ENCODE measurements around the gene ANKRD34C.

The ANKRD34C gene

DNA sequence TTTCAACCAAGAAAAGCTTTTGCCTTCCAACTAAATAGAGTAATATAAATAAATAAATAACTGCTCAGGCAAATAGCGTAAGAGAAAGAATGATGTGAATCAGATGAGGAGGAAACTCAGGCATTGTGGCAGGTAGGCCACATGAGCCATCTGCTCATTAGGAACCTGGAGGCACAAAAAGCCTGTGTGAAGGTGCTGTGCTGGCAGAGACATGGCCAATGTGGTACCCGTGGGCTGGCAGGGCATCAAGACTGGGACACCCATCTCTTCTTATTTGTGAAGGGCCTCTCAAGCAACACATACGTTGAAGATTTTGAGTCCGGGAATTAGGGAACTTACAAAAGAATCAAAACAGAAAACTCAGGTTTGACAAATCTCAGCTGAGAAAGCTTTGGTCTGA lies 9.5 kb downstream of the ANKRD34C start:
- TF ChIP-seq, protein P1, sequence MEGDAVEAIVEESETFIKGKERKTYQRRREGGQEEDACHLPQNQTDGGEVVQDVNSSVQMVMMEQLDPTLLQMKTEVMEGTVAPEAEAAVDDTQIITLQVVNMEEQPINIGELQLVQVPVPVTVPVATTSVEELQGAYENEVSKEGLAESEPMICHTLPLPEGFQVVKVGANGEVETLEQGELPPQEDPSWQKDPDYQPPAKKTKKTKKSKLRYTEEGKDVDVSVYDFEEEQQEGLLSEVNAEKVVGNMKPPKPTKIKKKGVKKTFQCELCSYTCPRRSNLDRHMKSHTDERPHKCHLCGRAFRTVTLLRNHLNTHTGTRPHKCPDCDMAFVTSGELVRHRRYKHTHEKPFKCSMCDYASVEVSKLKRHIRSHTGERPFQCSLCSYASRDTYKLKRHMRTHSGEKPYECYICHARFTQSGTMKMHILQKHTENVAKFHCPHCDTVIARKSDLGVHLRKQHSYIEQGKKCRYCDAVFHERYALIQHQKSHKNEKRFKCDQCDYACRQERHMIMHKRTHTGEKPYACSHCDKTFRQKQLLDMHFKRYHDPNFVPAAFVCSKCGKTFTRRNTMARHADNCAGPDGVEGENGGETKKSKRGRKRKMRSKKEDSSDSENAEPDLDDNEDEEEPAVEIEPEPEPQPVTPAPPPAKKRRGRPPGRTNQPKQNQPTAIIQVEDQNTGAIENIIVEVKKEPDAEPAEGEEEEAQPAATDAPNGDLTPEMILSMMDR (IDR thresholded peaks at IDR 0.05; ENCODE audit: control insufficient read depth, insufficient read depth, low read depth, low read length, missing control alignments), result no peak
- DNase-seq (ENCODE audit: low read depth), result no peak
- H3K4me3 ChIP-seq (ENCODE audit: control insufficient read depth, low read depth, low read length), result no peak overlapping the region

- DNase-seq (ENCODE audit: low read depth), result no peak
- TF ChIP-seq, protein P1 (IDR thresholded peaks at IDR 0.05; ENCODE audit: control insufficient read depth, insufficient read depth, low read depth, low read length, missing control alignments), result no peak
Measured at GRCh38 chr15:79294075-79294474, 11.6 kb downstream of the ANKRD34C start.

DNA sequence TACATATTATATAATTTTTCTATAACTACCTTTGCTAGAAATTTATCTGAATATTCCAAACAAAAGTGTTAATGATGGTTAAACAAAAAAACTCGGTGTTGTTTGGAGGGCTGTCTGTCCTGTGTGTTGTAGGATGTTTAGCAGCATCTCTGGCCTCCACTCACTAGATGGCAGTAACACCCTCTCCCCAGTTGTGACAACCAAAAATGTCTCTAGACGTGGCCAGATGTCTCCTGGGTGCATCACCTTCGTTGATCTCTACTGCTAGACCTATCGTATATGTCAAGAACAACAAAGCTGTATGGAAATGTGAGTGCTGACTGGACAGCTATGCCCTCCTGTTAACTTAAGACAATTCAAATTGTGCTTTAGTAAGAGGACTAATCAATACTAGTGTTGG lies 14.1 kb downstream of the ANKRD34C start:
- no peak overlapping the region for H3K4me3 ChIP-seq (ENCODE audit: control insufficient read depth, low read depth, low read length)
- TF ChIP-seq, protein P1 (IDR thresholded peaks at IDR 0.05; ENCODE audit: control insufficient read depth, insufficient read depth, low read depth, low read length, missing control alignments), result no peak
- no peak for DNase-seq (ENCODE audit: low read depth)

More at GRCh38 chr15:79294075-79294474, 11.6 kb downstream of the ANKRD34C start:
- no peak overlapping the region for H3K4me3 ChIP-seq (ENCODE audit: control insufficient read depth, low read depth, low read length)

GRCh38 chr15:79299126-79299840 lies 16.8 kb downstream of the ANKRD34C start:
- H3K4me3 ChIP-seq (ENCODE audit: control insufficient read depth, low read depth, low read length), result no peak overlapping the region
- TF ChIP-seq, protein P1 (IDR thresholded peaks at IDR 0.05; ENCODE audit: control insufficient read depth, insufficient read depth, low read depth, low read length, missing control alignments), result no peak

DNA sequence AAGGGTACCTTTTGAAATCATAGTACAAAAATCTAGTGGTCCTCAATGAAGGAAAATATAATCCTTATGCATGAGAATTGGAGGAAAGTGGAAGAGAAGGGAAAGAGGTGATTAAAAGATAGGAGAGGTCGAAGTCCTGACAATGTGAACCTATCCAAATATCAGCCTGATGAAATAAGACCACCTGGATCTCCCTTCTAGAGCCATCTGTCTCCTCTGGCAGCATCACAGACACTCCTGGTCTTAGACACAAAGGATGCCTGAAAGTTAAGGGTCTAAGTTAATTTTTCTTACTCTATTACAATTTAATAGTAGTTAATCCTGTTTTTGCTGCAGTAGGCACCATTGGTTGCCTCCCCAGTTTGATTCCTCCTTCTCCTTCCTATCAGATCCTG lies 17.3 kb downstream of the ANKRD34C start:
- no peak for DNase-seq (ENCODE audit: low read depth)
- H3K4me3 ChIP-seq (ENCODE audit: control insufficient read depth, low read depth, low read length), result no peak overlapping the region
- TF ChIP-seq, protein P1 (IDR thresholded peaks at IDR 0.05; ENCODE audit: control insufficient read depth, insufficient read depth, low read depth, low read length, missing control alignments), result no peak

More at GRCh38 chr15:79299126-79299840, 16.8 kb downstream of the ANKRD34C start:
- DNase-seq (ENCODE audit: low read depth), result no peak

GRCh38 chr15:79307251-79307650 lies 24.7 kb downstream of the ANKRD34C start:
- no peak overlapping the region for H3K4me3 ChIP-seq (ENCODE audit: control insufficient read depth, low read depth, low read length)
- TF ChIP-seq, protein P1 (IDR thresholded peaks at IDR 0.05; ENCODE audit: control insufficient read depth, insufficient read depth, low read depth, low read length, missing control alignments), result no peak
- no peak for DNase-seq (ENCODE audit: low read depth)

All from AG09309 (cell line).